OCI-LY7 (cell line): ENCODE measurements around the gene WDR7.

Experiments
- EZH2phosphoT487 ChIP-seq: fragments of 200-600 bp; sonication (generic); IDR thresholded peaks from 2 replicates; pipeline ENCODE4 v1.6.1; 2018; ENCODE audit warnings: low read depth, borderline replicate concordance, mild to moderate bottlenecking, mixed run types, antibody characterized with exemption, low read length, moderate library complexity, mixed read lengths
- TF ChIP-seq, protein P1 (sequence below): fragments of 200-600 bp; sonication (generic); conservative IDR thresholded peaks from 2 replicates; pipeline ENCODE4 v1.5.1; 2014; ENCODE audit warnings: mild to moderate bottlenecking, antibody characterized with exemption, low read length, moderate library complexity, mixed read lengths

DNA sequence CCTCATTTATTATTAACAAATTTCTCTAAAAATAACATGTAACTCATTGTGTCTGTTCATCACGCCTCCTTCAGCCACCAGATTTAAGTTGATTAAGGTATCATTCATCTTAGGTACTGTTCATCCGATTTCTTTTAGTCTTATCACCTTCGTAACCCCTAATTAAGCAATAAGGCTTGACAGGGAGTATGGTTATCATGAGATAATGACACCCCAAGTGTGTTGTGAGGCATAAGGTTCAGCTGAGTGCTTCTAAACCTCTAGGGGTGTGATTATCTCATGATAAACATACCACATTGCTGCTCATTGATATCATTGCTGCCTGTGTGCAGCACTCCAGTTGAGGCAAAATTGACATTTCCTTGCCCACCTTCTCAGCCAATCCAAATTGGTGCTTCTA, 336.9 kb downstream of the WDR7 start:
- TF ChIP-seq, protein P1, sequence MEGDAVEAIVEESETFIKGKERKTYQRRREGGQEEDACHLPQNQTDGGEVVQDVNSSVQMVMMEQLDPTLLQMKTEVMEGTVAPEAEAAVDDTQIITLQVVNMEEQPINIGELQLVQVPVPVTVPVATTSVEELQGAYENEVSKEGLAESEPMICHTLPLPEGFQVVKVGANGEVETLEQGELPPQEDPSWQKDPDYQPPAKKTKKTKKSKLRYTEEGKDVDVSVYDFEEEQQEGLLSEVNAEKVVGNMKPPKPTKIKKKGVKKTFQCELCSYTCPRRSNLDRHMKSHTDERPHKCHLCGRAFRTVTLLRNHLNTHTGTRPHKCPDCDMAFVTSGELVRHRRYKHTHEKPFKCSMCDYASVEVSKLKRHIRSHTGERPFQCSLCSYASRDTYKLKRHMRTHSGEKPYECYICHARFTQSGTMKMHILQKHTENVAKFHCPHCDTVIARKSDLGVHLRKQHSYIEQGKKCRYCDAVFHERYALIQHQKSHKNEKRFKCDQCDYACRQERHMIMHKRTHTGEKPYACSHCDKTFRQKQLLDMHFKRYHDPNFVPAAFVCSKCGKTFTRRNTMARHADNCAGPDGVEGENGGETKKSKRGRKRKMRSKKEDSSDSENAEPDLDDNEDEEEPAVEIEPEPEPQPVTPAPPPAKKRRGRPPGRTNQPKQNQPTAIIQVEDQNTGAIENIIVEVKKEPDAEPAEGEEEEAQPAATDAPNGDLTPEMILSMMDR, result no peak
- no peak for TF ChIP-seq EZH2phosphoT487
